IMR-90 (cell line): ENCODE results near the gene SAFB2. TPM values are rescaled to one million over a fixed set of nuclear protein-coding genes. Genes with fewer than 3 reads are reported as not detected.

Source experiments
- ATAC-seq: fragments of 200-7000 bp; cut with Tn5 transposase; 2 replicates; pipeline ENCODE4 v1.9.1; 2020; ENCODE audit warnings: low read depth, mild to moderate bottlenecking, moderate library complexity
- BruUV-seq: library from RNA; stranded (reverse); fragments of 400-500 nt; replicated peaks from 2 replicates; lab custom pipeline; 2021; lab: Mats Ljungman, UMichigan
- CTCF ChIA-PET: fragments of 300-600 bp; formaldehyde crosslinking; extraction: SDS; loops from one replicate; lab custom pipeline; 2021; ENCODE audit warnings: antibody characterized with exemption; lab: Yijun Ruan, JAX
- POLR2A ChIA-PET: fragments of 300-600 bp; sonication (Branson Sonifier 250); formaldehyde crosslinking; loops from one replicate; lab custom pipeline; 2022; ENCODE audit warnings: antibody characterized with exemption; ENCODE audit not compliant: unreplicated experiment; lab: Charles Lee
- DNase-seq: peaks from one replicate; pipeline ENCODE4 v3.0.0; 2013
- H2AFZ ChIP-seq: replicated peaks from 2 replicates; pipeline ENCODE3; 2013; ENCODE audit warnings: low read length, mild to moderate bottlenecking; ENCODE audit not compliant: poor library complexity
- H2AK5ac ChIP-seq: 2 replicates; pipeline ENCODE4 v1.6.1; 2013; ENCODE audit warnings: low read depth, low read length, inconsistent platforms
- H2AK9ac ChIP-seq: replicated peaks from 2 replicates; pipeline ENCODE3; 2013; ENCODE audit warnings: mild to moderate bottlenecking, low read depth, low read length, moderate library complexity; ENCODE audit not compliant: poor library complexity
- H2BK120ac ChIP-seq: 2 replicates; pipeline ENCODE4 v1.6.1; 2013; ENCODE audit warnings: low read depth, low read length, inconsistent platforms
- H2BK15ac ChIP-seq: 3 replicates; pipeline ENCODE4 v1.6.1; 2013; ENCODE audit warnings: low read depth, low read length, inconsistent platforms
- H2BK20ac ChIP-seq: 2 replicates; pipeline ENCODE4 v1.6.1; 2013; ENCODE audit warnings: low read depth, mild to moderate bottlenecking, inconsistent platforms, low read length, moderate library complexity
- H2BK5ac ChIP-seq: 2 replicates; pipeline ENCODE4 v1.6.1; 2013; ENCODE audit warnings: mild to moderate bottlenecking, low read depth, low read length, inconsistent platforms; ENCODE audit not compliant: poor library complexity, severe bottlenecking
- H3K14ac ChIP-seq: replicated peaks from 2 replicates; pipeline ENCODE4 v1.6.1; 2013; ENCODE audit warnings: low read depth, low read length, inconsistent platforms
- H3K18ac ChIP-seq: 2 replicates; pipeline ENCODE4 v1.6.1; 2013; ENCODE audit warnings: low read depth, low read length, control low read depth
- H3K23ac ChIP-seq: 2 replicates; pipeline ENCODE4 v1.6.1; 2013; ENCODE audit warnings: low read depth, low read length, inconsistent platforms
- H3K27ac ChIP-seq: 2 replicates; pipeline ENCODE4 v1.5.1; 2013; ENCODE audit warnings: mild to moderate bottlenecking, control low read depth, low read length; ENCODE audit not compliant: insufficient read depth
- H3K27me3 ChIP-seq: 2 replicates; pipeline ENCODE4 v1.6.1; 2013; ENCODE audit warnings: low read length; ENCODE audit not compliant: control insufficient read depth, insufficient read depth
- H3K36me3 ChIP-seq: 2 replicates; pipeline ENCODE4 v1.6.1; 2013; ENCODE audit warnings: low read length, mixed read lengths; ENCODE audit not compliant: control insufficient read depth, insufficient read depth
- H3K4ac ChIP-seq: 2 replicates; pipeline ENCODE4 v1.6.1; 2013; ENCODE audit warnings: low read depth, low read length, inconsistent platforms
- H3K4me1 ChIP-seq: 2 replicates; pipeline ENCODE4 v1.6.1; 2013; ENCODE audit warnings: low read length, mixed read lengths; ENCODE audit not compliant: control insufficient read depth, insufficient read depth
- H3K4me2 ChIP-seq: 2 replicates; pipeline ENCODE4 v1.6.1; 2013; ENCODE audit warnings: low read depth, mild to moderate bottlenecking, control low read depth, low read length, moderate library complexity
- H3K4me3 ChIP-seq: 2 replicates; pipeline ENCODE4 v1.5.1; 2013; ENCODE audit warnings: low read depth, mild to moderate bottlenecking, control low read depth, low read length, moderate library complexity; ENCODE audit not compliant: insufficient read depth
- H3K56ac ChIP-seq: 2 replicates; pipeline ENCODE4 v1.6.1; 2013; ENCODE audit warnings: low read length, inconsistent platforms; ENCODE audit not compliant: insufficient read depth; ENCODE audit errors: extremely low read depth
- H3K79me1 ChIP-seq, 2 experiments: 2 replicates each; pipeline ENCODE4 v1.6.1; 2013; ENCODE audit warnings: low read length in 2 of 2, inconsistent platforms in 1 of 2, low read depth in 1 of 2
- H3K9ac ChIP-seq: 2 replicates; pipeline ENCODE4 v1.6.1; 2013; ENCODE audit warnings: low read depth, low read length, control low read depth
- H3K9me1 ChIP-seq: 2 replicates; pipeline ENCODE4 v1.6.1; 2013; ENCODE audit warnings: low read length, inconsistent platforms; ENCODE audit not compliant: insufficient read depth
- H3K9me3 ChIP-seq: 2 replicates; pipeline ENCODE4 v1.6.1; 2013; ENCODE audit warnings: low read length; ENCODE audit not compliant: control insufficient read depth, insufficient read depth
- H4K20me1 ChIP-seq: 2 replicates; pipeline ENCODE4 v1.6.1; 2013; ENCODE audit warnings: low read length, inconsistent platforms; ENCODE audit not compliant: insufficient read depth
- H4K5ac ChIP-seq: 2 replicates; pipeline ENCODE4 v1.6.1; 2013; ENCODE audit warnings: mild to moderate bottlenecking, low read depth, low read length, control low read depth
- H4K8ac ChIP-seq, 2 experiments: 2 replicates each; pipeline ENCODE4 v1.6.1; 2013; ENCODE audit warnings: low read depth in 2 of 2, low read length in 2 of 2, control low read depth in 1 of 2, inconsistent platforms in 1 of 2
- H4K91ac ChIP-seq: 2 replicates; pipeline ENCODE4 v1.6.1; 2013; ENCODE audit warnings: low read depth, low read length, inconsistent platforms; ENCODE audit not compliant: insufficient read depth
- CEBPB ChIP-seq: IDR thresholded peaks from 2 replicates; pipeline ENCODE4 v1.6.1; 2012; ENCODE audit warnings: low read depth, low read length, improper control_type of control experiment
- CHD1 ChIP-seq: IDR thresholded peaks from 2 replicates; pipeline ENCODE4 v1.6.1; 2012; ENCODE audit warnings: low read depth, low read length, improper control_type of control experiment
- MAFK ChIP-seq: IDR thresholded peaks from 2 replicates; pipeline ENCODE4 v1.6.1; 2012; ENCODE audit warnings: low read depth, low read length, improper control_type of control experiment
- MAZ ChIP-seq: IDR thresholded peaks from 2 replicates; pipeline ENCODE4 v1.6.1; 2012; ENCODE audit warnings: low read depth, mild to moderate bottlenecking, low read length, improper control_type of control experiment, moderate library complexity, borderline replicate concordance
- NFE2L2 ChIP-seq: fragments of 150-350 bp; IDR thresholded peaks from 2 replicates; pipeline ENCODE4 v1.6.1; 2016; ENCODE audit warnings: low read depth, mild to moderate bottlenecking, low read length
- POLR2A ChIP-seq: IDR thresholded peaks from 2 replicates; pipeline ENCODE4 v1.6.1; 2012; ENCODE audit warnings: mild to moderate bottlenecking, low read depth, low read length
- RCOR1 ChIP-seq: IDR thresholded peaks from 2 replicates; pipeline ENCODE4 v1.6.1; 2012; ENCODE audit warnings: mild to moderate bottlenecking, low read length, improper control_type of control experiment; ENCODE audit not compliant: insufficient replicate concordance
- WGBS, 2 experiments: methylation state at CpG; one replicate each; pipeline versions ENCODE4 v1.1.5 to v1.1.7; 2013; ENCODE audit warnings: missing lambda C conversion rate in 2 of 2; ENCODE audit not compliant: insufficient read length in 1 of 2; ENCODE audit errors: extremely low coverage in 2 of 2; 5-methylcytosine and 5-hydroxymethylcytosine counted together
- dilution Hi-C: fragments of 300-500 bp; cut with HindIII; formaldehyde crosslinking; loops from one replicate; pipeline ENCODE4 v1.14.3; 2018; ENCODE audit warnings: low sequenced_read_pairs; ENCODE audit not compliant: unreplicated experiment
- in situ Hi-C: fragments of 300-500 bp; cut with MboI; formaldehyde crosslinking; loops from 3 replicates; pipeline ENCODE4 v1.14.3; 2019; ENCODE audit warnings: low sequenced_read_pairs, inconsistent platforms, mixed read lengths
- intact Hi-C: fragments of 100-400 bp; cut with micrococcal nuclease; formaldehyde crosslinking; loops from 2 replicates; pipeline ENCODE4 v1.10.0; 2022
- polyA plus RNA-seq, 3 experiments: library from polyadenylated mRNA; depleted of rRNA; stranded (reverse); fragments of >200 nt; gene quantifications; 2 replicates each; pipeline ENCODE4 v1.2.3, GENCODE V29; 2012; ENCODE audit warnings: low replicate concordance in 1 of 3
- total RNA-seq: library from RNA; depleted of rRNA; stranded (reverse); fragments of >200 nt; gene quantifications from 2 replicates; pipeline ENCODE4 v1.2.3, GENCODE V29; 2012
- TF ChIP-seq, protein P1 (sequence below): conservative IDR thresholded peaks from 2 replicates; pipeline ENCODE4 v1.5.1; 2012; ENCODE audit warnings: mild to moderate bottlenecking, low read depth, low read length, improper control_type of control experiment
- TF ChIP-seq, protein P2 (sequence below): fragments of 150-350 bp; IDR thresholded peaks from 2 replicates; pipeline ENCODE4 v1.6.1; 2016; ENCODE audit warnings: low read depth, mild to moderate bottlenecking, low read length, moderate library complexity, borderline replicate concordance

Gene SAFB2
- total and polyA plus RNA-seq, 2 of the 4 experiments (the other 2 are of a cell fraction) = 11.8 to 26.2 TPM

DNA sequence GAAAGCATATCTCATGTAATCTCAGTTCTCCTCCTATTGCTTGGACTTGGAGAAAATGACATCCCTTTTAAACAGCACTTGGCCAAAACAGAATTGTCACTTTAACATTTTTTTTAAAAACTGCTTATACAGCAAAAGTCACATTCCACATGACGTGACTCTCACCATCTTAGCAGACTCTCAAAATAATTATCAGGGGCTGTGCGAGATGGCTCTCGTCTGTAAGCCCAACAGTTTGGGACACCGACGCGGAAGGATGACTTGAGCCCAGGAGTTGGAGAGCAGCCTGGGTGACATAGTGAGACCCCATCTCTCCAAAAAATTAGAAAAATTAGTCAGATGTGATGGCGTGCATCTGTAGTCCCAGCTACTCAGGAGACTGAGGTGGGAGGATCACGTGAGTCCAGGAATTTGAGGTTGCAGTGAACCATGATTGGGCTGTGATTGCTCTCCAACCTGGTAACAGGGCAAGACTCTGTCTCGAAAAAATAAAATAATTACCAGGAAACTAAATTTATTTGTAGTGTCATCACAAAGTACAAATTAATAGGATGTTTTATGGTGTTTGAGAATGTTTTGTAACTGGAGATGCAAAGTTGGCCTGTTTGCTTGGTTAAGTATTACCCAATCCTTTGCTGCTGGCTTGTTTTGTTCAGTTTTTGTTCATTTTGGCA is 9.1 kb upstream of the SAFB2 start:
- ATAC-seq (0 out of 2 replicates have a peak, but pooled peaks have one; percentile 7), DNase-seq (no peak)
- Histone ChIP-seq H3K4me2 (peak overlapping the region; percentile 31; the same call in 1 of the 2 replicates), H3K4me3 (no peak overlapping the region), H3K9me3 (no peaks in the 10 kb centered on the region), H4K5ac (no peak overlapping the region), H3K56ac (no peak overlapping the region), H3K27me3 (no peaks in the 10 kb centered on the region), H3K79me1 (peaks cover 6 to 76% of the 10 kb centered on the region in 2 experiments; a peak in 3 of 4 replicates), H3K23ac (no peak overlapping the region), H4K91ac (no peak overlapping the region), H2BK20ac (no peak overlapping the region), H2AK9ac (no peak overlapping the region), H3K9me1 (peaks cover 12% of the 10 kb centered on the region), H3K4ac (no peak overlapping the region), H2AFZ (no peak overlapping the region), H3K14ac (no peak overlapping the region), H2AK5ac (no peak overlapping the region), H4K20me1 (peaks cover 92% of the 10 kb centered on the region), H2BK5ac (peak overlapping the region; percentile 20), H3K4me1 (peaks cover 16% of the 10 kb centered on the region), H4K8ac (no peak overlapping the region), H2BK120ac (no peak overlapping the region), H3K18ac (no peak overlapping the region), H2BK15ac (no peak overlapping the region), H3K27ac (peak overlapping the region; percentile 2; the same call in 1 of the 2 replicates), H3K9ac (no peak overlapping the region), H3K36me3 (peaks cover 26% of the 10 kb centered on the region)
- no peak for TF ChIP-seq MAZ
- TF ChIP-seq RCOR1 = no peak
- TF ChIP-seq NFE2L2 = no peak
- TF ChIP-seq CHD1 = no peak
- TF ChIP-seq, protein P1, sequence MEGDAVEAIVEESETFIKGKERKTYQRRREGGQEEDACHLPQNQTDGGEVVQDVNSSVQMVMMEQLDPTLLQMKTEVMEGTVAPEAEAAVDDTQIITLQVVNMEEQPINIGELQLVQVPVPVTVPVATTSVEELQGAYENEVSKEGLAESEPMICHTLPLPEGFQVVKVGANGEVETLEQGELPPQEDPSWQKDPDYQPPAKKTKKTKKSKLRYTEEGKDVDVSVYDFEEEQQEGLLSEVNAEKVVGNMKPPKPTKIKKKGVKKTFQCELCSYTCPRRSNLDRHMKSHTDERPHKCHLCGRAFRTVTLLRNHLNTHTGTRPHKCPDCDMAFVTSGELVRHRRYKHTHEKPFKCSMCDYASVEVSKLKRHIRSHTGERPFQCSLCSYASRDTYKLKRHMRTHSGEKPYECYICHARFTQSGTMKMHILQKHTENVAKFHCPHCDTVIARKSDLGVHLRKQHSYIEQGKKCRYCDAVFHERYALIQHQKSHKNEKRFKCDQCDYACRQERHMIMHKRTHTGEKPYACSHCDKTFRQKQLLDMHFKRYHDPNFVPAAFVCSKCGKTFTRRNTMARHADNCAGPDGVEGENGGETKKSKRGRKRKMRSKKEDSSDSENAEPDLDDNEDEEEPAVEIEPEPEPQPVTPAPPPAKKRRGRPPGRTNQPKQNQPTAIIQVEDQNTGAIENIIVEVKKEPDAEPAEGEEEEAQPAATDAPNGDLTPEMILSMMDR = no peak
- peak; percentile 39; the same call in 1 of the 2 replicates for TF ChIP-seq CEBPB
- peak; percentile 96 for TF ChIP-seq MAFK
- TF ChIP-seq POLR2A = no peak
- TF ChIP-seq, protein P2, sequence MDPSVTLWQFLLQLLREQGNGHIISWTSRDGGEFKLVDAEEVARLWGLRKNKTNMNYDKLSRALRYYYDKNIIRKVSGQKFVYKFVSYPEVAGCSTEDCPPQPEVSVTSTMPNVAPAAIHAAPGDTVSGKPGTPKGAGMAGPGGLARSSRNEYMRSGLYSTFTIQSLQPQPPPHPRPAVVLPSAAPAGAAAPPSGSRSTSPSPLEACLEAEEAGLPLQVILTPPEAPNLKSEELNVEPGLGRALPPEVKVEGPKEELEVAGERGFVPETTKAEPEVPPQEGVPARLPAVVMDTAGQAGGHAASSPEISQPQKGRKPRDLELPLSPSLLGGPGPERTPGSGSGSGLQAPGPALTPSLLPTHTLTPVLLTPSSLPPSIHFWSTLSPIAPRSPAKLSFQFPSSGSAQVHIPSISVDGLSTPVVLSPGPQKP = no peak
- POLR2A ChIA-PET = no interaction called here
- intact Hi-C loops = no loop called here
- CTCF ChIA-PET = no interaction called here
- in situ Hi-C loops = no loop called here
- dilution Hi-C loops = no loop called here
- WGBS, 2 experiments = no CpG with 5 or more reads among the region's 9 CpGs
- BruUV-seq = no TSS peak
